AG04450 (cell line): ENCODE measurements around the gene PIGQ. TPM values are rescaled to one million over a fixed set of nuclear protein-coding genes. Genes with fewer than 3 reads are reported as not detected.
A peak's percentile ranks its signal among the peaks of the same experiment; 100 is the strongest.

Experiments
- CTCF ChIA-PET: fragments of 300-600, 350-600 bp; formaldehyde crosslinking; extraction: SDS; loops from one replicate; lab custom pipeline; 2022; ENCODE audit warnings: antibody characterized with exemption, inconsistent platforms; lab: Charles Lee
- POLR2A ChIA-PET: fragments of 350-600 bp; formaldehyde crosslinking; extraction: SDS; loops from one replicate; lab custom pipeline; 2021; ENCODE audit warnings: antibody characterized with exemption, inconsistent platforms; lab: Yijun Ruan, JAX
- DNase-seq: peaks from one replicate; pipeline ENCODE4 v3.0.0-alpha.2; 2011; ENCODE audit warnings: low read depth, low spot score
- H3K27ac ChIP-seq: one replicate; pipeline ENCODE4 v1.5.1; 2012; ENCODE audit warnings: low read depth, low read length, control low read depth
- H3K27me3 ChIP-seq: one replicate; pipeline ENCODE4 v1.6.0; 2012; ENCODE audit warnings: low read length; ENCODE audit not compliant: control insufficient read depth, insufficient read depth
- H3K4me3 ChIP-seq: 2 replicates; pipeline ENCODE4 v1.5.1; 2011; ENCODE audit warnings: mild to moderate bottlenecking, low read depth, low read length, control low read depth
- H3K9me3 ChIP-seq: 2 replicates; pipeline ENCODE4 v1.5.1; 2012; ENCODE audit warnings: low read length; ENCODE audit not compliant: control insufficient read depth, insufficient read depth
- polyA plus RNA-seq: library from polyadenylated mRNA; depleted of rRNA; stranded (reverse); fragments of >200 nt; gene quantifications from 2 replicates; pipeline ENCODE4 v1.2.3, GENCODE V29; 2011
- TF ChIP-seq, protein P1 (sequence below): IDR thresholded peaks from 2 replicates; pipeline ENCODE4 v1.5.1; 2011; ENCODE audit warnings: low read depth, low read length, control low read depth, inconsistent platforms

Gene PIGQ
- polyA plus RNA-seq, 1 experiment = 12.1 TPM

DNA sequence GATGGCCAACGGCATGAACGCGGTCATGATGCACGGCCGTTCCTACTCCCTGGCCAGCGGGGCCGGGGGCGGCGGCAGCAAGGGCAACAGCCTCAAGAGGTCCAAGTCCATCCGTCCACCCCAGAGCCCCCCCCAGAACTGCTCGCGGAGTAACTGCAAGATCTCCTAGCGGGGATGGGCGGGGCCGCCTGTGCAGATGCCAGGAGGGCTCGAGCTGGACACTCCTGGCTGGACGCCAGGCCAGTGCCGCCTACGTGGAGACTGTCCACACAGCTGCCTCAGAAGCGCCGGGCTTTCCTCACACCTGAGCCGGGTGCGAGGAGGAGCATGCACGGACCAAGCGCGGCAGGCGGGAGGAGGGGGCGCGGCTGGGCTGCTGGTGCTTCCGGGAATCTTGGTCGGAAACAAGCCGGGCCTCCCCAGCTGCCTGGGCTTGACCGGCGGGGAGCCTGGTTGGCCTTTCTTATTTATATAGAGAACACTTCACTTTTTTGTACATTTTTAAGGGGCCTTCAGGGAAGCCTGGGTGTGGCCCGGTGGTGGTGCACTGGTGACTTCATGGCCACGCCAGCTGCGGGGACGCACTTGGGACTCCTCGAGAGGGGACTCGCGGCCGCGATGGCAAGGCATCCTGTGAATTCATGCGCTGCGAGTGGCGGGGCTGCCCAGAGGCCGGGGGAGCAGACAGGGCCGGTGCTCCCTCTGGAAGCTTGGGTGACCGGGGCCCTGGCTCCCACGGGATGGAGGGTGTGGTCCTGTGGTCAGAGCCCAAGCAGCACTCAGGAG, 57.9 kb downstream of the PIGQ start:
- ChIA-PET CTCF (no interaction called here), POLR2A (interaction anchor here (0.6 to 2.3 kb wide), 2 partner anchors 9 to 37 kb away, joined by 3 to 10 read pairs; partner anchors contain the start of genes METTL26 and RAB40C)
- TF ChIP-seq, protein P1, sequence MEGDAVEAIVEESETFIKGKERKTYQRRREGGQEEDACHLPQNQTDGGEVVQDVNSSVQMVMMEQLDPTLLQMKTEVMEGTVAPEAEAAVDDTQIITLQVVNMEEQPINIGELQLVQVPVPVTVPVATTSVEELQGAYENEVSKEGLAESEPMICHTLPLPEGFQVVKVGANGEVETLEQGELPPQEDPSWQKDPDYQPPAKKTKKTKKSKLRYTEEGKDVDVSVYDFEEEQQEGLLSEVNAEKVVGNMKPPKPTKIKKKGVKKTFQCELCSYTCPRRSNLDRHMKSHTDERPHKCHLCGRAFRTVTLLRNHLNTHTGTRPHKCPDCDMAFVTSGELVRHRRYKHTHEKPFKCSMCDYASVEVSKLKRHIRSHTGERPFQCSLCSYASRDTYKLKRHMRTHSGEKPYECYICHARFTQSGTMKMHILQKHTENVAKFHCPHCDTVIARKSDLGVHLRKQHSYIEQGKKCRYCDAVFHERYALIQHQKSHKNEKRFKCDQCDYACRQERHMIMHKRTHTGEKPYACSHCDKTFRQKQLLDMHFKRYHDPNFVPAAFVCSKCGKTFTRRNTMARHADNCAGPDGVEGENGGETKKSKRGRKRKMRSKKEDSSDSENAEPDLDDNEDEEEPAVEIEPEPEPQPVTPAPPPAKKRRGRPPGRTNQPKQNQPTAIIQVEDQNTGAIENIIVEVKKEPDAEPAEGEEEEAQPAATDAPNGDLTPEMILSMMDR = no peak
- Histone ChIP-seq H3K27ac (peak overlapping the region; percentile 86), H3K4me3 (no peak overlapping the region), H3K27me3 (no peaks in the 10 kb centered on the region), H3K9me3 (peaks cover 17% of the 10 kb centered on the region; the same call in 1 of the 2 replicates)
- no peak for DNase-seq

DNA sequence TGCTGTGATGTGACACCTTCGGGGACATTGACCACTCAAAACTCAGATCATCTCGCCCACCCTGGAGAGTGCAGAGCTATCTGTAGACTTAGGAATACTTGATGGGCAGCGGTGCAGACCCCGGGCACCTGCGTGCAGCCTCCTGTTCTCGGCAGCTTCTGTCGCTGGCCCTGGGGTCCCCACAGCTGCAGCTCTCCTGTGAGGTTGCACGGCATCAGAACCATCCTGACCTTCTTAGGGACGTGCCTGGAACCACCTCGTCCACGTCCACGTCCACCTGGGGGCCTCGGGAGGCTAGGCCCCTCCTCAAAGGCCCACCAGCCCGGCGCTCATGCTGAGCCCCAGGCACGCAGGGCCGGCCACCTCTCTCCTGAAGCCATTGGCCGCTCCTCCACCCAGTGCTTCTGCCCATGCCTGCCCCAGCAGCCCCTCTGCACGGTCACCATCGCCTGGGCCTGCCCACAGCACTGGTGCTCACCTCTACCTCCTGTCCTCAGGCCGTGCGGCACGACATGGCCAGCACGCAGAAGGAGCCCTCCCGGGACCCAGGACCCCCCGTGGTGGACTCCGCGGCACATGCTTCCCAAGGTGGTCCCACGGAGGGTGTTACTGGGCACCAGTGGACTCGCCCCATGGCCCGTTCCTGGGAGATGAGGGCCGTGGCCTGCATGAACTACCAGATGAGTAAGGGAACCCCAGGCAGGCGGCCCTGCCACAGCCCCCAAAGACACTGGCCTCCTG, 58.7 kb downstream of the PIGQ start:
- Histone ChIP-seq H3K9me3 (peaks cover 14% of the 10 kb centered on the region; the same call in 1 of the 2 replicates), H3K4me3 (no peak overlapping the region), H3K27me3 (no peaks in the 10 kb centered on the region), H3K27ac (no peak overlapping the region)
- POLR2A ChIA-PET = interaction anchor here (2.3 kb wide), 1 partner anchor 8 kb away, joined by 10 read pairs; the partner anchor contains the start of gene METTL26
- no peak for DNase-seq
- TF ChIP-seq, protein P1 = no peak
- CTCF ChIA-PET = interaction anchor here (0.6 kb wide), 1 partner anchor 665 kb away, joined by 3 read pairs; no protein-coding TSS in a partner anchor

DNA sequence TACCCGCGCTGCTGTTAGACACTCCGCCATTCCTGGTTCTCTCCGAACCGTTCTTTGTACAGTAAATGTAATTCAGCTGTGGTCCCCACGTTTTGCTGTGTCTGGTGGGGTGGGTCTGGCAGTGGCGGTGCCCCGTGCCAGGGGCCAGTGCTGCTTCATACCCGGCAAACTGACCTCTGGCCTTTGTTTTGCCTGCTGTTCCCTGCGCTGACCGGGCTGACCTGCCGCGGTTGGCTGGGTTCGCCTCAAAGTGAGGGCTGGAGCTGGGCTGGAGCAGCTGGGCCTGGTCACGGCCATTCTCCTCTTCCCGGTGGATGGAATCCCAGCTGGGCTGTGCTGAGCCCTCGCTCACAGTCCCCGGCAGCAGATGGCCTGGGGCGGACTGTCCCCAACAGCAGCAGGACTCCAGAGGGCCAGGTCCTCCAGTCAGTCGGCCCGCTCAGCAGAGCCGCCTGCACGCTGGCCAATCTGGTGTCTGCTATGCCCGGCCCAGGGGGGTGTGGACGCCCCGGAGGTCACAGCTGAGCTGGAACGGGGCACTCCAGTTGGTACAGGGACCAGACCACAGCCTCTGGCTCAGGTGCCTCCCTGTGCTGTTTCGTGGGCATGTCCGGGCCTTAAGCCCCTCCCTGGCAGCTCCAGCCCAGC, 59.5 kb downstream of the PIGQ start:
- no peaks in the 10 kb centered on the region for H3K27me3 ChIP-seq
- DNase-seq = no peak
- no peak overlapping the region for H3K27ac ChIP-seq
- POLR2A ChIA-PET = no interaction called here
- CTCF ChIA-PET = interaction anchor here (0.6 kb wide), 1 partner anchor 665 kb away, joined by 3 read pairs; no protein-coding TSS in a partner anchor
- TF ChIP-seq, protein P1 = no peak
- H3K4me3 ChIP-seq = no peak overlapping the region
- H3K9me3 ChIP-seq = peaks cover 14% of the 10 kb centered on the region; the same call in 1 of the 2 replicates

DNA sequence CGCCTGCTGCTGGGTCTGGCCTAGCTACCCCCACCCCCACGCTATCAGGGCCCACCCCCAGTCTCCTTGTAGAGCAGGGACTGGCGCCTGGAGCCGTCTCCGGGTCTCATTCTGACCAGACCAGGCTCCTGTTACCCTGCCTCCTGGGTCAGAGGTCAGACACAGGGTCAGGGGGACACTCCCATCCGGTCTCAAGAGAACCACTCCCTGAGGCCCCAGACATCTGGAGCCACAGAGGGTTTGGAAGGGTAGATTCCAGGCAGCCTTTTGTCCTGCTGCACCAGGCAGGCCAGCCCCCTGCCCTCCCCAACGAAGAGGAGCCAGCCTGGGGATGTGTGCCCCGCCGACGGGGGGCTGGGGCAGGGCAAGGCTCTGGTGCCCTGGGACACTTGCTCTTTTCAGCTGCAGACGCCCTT, 60.1 kb downstream of the PIGQ start:
- CTCF ChIA-PET = no interaction called here

More for the DNA sequence above, 60.1 kb downstream of the PIGQ start:
- Histone ChIP-seq H3K27me3 (no peaks in the 10 kb centered on the region), H3K9me3 (peaks cover 14% of the 10 kb centered on the region; the same call in 1 of the 2 replicates), H3K27ac (no peak overlapping the region), H3K4me3 (no peak overlapping the region)
- POLR2A ChIA-PET = no interaction called here
- TF ChIP-seq, protein P1 = no peak
- DNase-seq = no peak
